NCI-H510A treated with DMSO at 0.1 percent for 48 hours (cell line): ENCODE results near the gene FRMD8.

Source experiments
- DNase-seq: peaks from one replicate; lab custom pipeline; 2025; lab: John Stamatoyannopoulos, UW

FRMD8 gene

GRCh38 chr11:65425105-65425970 lies 38.9 kb downstream of the FRMD8 start:
- no peak for DNase-seq

- no peak for DNase-seq
Observed at GRCh38 chr11:65425971-65426838, 39.8 kb downstream of the FRMD8 start.

- DNase-seq = no peak
Observed at GRCh38 chr11:65426839-65427690, 40.6 kb downstream of the FRMD8 start.

- peak; percentile 71 for DNase-seq
Observed at GRCh38 chr11:65427691-65428577, 41.5 kb downstream of the FRMD8 start.

GRCh38 chr11:65428578-65429067 lies 42.2 kb downstream of the FRMD8 start:
- DNase-seq = no peak

- peak; percentile 48 for DNase-seq
Observed at GRCh38 chr11:65429068-65429681, 42.7 kb downstream of the FRMD8 start.

DNA sequence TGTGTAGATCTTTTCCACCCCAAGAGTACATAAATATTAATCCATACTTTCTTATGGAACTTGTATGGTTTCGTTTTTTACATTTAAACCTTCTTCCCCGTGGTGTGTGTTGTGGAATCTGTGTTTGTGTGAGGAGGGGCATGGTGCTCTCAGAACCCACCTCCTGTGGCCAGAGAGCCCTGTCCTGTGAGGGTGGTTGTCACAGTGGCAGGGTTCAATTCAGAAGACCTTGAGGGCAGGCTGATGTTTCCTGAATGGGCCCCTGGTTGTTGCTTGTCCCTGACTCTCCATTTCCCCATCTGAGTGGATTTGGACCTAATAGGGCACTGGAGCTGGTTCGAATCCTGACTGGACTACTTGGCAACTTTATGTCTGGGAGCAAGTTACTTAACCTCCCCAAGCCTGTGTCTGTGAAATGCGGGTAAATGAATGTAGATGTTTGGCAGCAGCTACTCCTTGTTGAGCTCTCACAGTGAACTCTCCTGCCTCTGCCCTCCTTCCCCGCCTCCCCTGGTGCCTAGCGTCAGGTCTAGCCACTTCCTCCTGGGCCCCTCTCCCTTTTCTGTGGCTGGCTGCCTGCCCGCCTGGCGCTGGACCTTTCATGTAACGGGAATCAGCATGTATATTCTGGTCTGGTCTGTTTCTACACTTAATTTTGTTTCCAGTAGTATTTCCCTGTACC lies 43.4 kb downstream of the FRMD8 start:
- peak; percentile 82 for DNase-seq

- DNase-seq = peak; percentile 82
Observed at GRCh38 chr11:65430406-65431217, 44.2 kb downstream of the FRMD8 start.

DNA sequence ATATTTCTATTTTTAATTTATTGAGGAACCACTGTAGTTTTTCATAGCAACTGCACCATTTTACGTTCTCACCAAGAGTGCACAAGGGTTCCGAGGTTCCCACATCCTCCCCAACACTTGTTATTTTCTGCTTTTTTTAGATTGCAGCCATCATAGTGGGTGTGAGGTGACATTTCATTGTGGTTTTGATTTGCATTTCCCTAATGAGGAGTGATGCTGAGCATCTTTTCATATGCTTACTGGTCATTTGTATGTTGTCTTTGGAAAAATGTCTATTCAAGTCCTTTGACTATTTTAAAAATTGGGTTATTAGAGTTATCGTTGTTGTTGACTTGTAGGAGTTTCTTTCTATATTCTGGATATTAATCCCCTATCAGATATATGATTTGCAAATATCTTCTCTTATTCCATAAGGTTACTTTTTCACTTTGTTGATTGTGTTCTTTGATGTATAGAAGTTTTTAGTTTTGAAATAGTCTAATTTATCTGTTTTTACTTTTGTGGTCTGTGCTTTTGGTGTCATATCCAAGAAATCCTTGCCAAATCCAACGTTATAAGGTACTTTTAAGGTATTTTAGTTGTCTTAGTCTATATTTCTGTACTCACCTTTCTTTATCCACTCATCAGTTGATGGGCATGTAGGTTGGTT lies 45.1 kb downstream of the FRMD8 start:
- DNase-seq = no peak

- no peak for DNase-seq
Observed at GRCh38 chr11:65432100-65432650, 45.7 kb downstream of the FRMD8 start.

- DNase-seq = no peak
Observed at GRCh38 chr11:65432686-65433582, 46.5 kb downstream of the FRMD8 start.

- no peak for DNase-seq
Observed at GRCh38 chr11:65433657-65434056, 47.2 kb downstream of the FRMD8 start.

DNA sequence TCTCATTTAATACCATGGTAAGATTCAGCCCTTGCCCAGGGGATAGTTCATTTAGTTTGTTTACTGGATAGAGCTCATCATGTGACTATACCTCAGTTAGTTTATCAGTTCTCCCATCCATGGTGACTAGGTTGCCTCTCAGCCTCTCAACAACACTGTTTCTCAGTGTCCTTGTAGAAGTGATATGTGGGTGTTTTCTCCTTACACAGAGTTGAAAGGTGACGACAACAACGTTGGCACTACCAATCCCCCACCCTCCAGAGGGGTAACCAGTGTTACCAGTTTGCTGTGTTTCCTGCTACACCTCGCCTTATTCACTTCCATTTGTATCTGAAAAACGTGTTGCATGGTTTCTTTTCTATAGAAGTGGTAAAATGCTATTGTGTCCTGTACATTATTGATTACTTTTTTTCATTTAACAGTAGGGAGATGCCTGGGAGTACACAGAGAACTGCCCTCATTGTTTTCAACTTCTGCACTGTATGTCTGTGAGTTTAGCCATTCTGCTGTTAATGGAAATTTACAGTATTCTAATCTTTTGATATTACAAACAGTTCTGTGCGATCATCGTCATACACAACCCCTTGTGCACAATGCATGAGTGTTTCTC lies 47.7 kb downstream of the FRMD8 start:
- no peak for DNase-seq

DNA sequence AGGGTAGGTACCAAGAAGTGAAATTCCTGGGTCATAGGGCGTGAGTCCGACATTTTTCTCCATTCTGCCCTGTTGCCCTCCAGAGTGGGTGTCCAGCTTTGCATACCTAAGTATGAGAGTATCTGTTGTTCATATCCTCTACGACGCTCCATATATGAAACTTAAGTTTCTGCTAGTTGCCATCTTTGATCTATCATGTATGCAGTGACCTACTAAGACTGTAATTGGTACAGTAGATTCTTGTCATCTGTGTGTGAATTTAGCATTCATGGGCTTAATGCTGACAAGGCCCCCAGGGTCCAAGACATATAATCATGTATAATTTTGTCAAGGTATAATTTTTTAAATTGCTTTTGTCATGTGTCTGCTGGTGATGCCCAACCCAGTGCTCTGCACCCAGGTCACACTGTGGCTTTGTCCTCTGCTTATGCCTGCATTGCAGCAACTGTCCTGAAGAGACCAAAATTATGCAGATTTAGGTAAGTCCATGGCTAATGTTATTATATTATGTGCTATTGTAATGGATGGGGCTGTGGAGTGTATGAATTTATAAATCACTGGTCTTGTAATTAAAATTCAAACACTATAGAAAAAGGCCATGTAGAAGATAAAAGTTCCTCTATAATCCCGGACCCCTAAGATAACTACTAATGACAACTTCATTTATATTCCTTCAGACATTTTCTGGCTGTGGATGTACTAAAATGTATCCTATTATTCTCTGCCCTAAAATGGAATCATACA lies 48.4 kb downstream of the FRMD8 start:
- no peak for DNase-seq

GRCh38 chr11:65435411-65435931 lies 49.0 kb downstream of the FRMD8 start:
- DNase-seq = no peak

DNA sequence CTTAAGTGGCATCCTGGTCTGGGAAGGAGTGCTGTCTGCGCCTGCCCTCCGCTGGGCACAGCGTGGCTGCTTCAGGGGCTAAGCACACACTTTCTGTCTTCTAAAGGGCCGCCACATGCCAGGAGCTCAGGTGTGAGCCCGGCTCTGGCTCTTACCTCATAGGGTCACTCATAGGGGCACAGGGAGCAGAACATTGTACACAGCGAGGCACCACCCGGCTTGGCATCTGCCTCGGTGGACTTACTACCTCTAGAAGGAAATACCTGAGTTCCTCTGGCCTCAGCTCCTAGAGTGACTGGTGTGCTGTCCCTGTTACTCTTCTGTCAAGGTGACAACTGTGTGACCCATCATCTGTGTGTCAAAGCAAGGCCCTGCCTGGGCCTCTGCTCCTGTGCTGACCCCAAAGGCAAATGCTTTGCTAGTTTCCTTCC lies 49.6 kb downstream of the FRMD8 start:
- no peak for DNase-seq
